ENCODE data around the gene MAST4.

- TF ChIP-seq, protein P1, sequence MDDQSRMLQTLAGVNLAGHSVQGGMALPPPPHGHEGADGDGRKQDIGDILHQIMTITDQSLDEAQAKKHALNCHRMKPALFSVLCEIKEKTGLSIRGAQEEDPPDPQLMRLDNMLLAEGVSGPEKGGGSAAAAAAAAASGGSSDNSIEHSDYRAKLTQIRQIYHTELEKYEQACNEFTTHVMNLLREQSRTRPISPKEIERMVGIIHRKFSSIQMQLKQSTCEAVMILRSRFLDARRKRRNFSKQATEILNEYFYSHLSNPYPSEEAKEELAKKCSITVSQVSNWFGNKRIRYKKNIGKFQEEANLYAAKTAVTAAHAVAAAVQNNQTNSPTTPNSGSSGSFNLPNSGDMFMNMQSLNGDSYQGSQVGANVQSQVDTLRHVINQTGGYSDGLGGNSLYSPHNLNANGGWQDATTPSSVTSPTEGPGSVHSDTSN (CRISPR knock-in tag; IDR thresholded peaks at IDR 0.05; ENCODE audit: borderline replicate concordance), result no peak
- TF ChIP-seq PLSCR1 (CRISPR knock-in tag; IDR thresholded peaks at IDR 0.05; ENCODE audit: borderline replicate concordance) (no peak), ZNF138 (CRISPR knock-in tag; IDR thresholded peaks at IDR 0.05; ENCODE audit: low read depth) (no peak), EZH2 (conservative IDR thresholded peaks at IDR 0.05; ENCODE audit: low read depth, low read length) (no peak), NBN (conservative IDR thresholded peaks at IDR 0.05) (no peak), U2AF2 (IDR thresholded peaks at IDR 0.05; ENCODE audit: low read depth, low read length) (no peak), ZZZ3 (CRISPR knock-in tag; IDR thresholded peaks at IDR 0.05; ENCODE audit: borderline replicate concordance) (no peak), ZNF12 (CRISPR knock-in tag; IDR thresholded peaks at IDR 0.05) (no peak)
- TF ChIP-seq, protein P2, sequence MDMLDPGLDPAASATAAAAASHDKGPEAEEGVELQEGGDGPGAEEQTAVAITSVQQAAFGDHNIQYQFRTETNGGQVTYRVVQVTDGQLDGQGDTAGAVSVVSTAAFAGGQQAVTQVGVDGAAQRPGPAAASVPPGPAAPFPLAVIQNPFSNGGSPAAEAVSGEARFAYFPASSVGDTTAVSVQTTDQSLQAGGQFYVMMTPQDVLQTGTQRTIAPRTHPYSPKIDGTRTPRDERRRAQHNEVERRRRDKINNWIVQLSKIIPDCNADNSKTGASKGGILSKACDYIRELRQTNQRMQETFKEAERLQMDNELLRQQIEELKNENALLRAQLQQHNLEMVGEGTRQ (IDR thresholded peaks at IDR 0.05; ENCODE audit: low read depth, low read length), result no peak
- TF ChIP-seq, protein P2 (CRISPR knock-in tag; IDR thresholded peaks at IDR 0.05; ENCODE audit: borderline replicate concordance), result no peak
- TF ChIP-seq, protein P3, sequence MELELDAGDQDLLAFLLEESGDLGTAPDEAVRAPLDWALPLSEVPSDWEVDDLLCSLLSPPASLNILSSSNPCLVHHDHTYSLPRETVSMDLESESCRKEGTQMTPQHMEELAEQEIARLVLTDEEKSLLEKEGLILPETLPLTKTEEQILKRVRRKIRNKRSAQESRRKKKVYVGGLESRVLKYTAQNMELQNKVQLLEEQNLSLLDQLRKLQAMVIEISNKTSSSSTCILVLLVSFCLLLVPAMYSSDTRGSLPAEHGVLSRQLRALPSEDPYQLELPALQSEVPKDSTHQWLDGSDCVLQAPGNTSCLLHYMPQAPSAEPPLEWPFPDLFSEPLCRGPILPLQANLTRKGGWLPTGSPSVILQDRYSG (CRISPR knock-in tag; IDR thresholded peaks at IDR 0.05), result no peak
- TF ChIP-seq, protein P4, sequence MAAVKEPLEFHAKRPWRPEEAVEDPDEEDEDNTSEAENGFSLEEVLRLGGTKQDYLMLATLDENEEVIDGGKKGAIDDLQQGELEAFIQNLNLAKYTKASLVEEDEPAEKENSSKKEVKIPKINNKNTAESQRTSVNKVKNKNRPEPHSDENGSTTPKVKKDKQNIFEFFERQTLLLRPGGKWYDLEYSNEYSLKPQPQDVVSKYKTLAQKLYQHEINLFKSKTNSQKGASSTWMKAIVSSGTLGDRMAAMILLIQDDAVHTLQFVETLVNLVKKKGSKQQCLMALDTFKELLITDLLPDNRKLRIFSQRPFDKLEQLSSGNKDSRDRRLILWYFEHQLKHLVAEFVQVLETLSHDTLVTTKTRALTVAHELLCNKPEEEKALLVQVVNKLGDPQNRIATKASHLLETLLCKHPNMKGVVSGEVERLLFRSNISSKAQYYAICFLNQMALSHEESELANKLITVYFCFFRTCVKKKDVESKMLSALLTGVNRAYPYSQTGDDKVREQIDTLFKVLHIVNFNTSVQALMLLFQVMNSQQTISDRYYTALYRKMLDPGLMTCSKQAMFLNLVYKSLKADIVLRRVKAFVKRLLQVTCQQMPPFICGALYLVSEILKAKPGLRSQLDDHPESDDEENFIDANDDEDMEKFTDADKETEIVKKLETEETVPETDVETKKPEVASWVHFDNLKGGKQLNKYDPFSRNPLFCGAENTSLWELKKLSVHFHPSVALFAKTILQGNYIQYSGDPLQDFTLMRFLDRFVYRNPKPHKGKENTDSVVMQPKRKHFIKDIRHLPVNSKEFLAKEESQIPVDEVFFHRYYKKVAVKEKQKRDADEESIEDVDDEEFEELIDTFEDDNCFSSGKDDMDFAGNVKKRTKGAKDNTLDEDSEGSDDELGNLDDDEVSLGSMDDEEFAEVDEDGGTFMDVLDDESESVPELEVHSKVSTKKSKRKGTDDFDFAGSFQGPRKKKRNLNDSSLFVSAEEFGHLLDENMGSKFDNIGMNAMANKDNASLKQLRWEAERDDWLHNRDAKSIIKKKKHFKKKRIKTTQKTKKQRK (IDR thresholded peaks at IDR 0.05; ENCODE audit: low read length), result no peak
Measured at GRCh38 chr5:66841264-66841663, 245.1 kb downstream of the MAST4 start.

All from HepG2 (cell line).